H1 (cell line): ENCODE results near the gene DAGLA. TPM values are rescaled to one million over a fixed set of nuclear protein-coding genes. Genes with fewer than 3 reads are reported as not detected.

Experiments used
- CHD2 ChIP-seq: IDR thresholded peaks from 2 replicates; pipeline ENCODE4 v1.6.1; 2012; ENCODE audit warnings: low read length, improper control_type of control experiment
- EGR1 ChIP-seq: IDR thresholded peaks from 2 replicates; pipeline ENCODE4 v1.6.1; 2011; ENCODE audit warnings: low read depth, low read length, borderline replicate concordance
- FOSL1 ChIP-seq: IDR thresholded peaks from 2 replicates; pipeline ENCODE4 v1.6.1; 2011; ENCODE audit warnings: mild to moderate bottlenecking, low read depth, low read length, moderate library complexity; ENCODE audit not compliant: insufficient read depth
- GTF2F1 ChIP-seq: IDR thresholded peaks from 2 replicates; pipeline ENCODE4 v1.6.1; 2012; ENCODE audit warnings: low read depth, low read length, improper control_type of control experiment, borderline replicate concordance
- HDAC6 ChIP-seq: IDR thresholded peaks from one replicate; pipeline ENCODE4 v1.7.1; 2012; ENCODE audit warnings: low read depth, mild to moderate bottlenecking, inconsistent platforms, low read length, moderate library complexity
- KDM5A ChIP-seq: fragments of 200-600 bp; IDR thresholded peaks from 2 replicates; pipeline ENCODE4 v1.7.1; 2012; ENCODE audit warnings: mild to moderate bottlenecking, low read length, inconsistent platforms, mixed read lengths
- SIRT6 ChIP-seq: IDR thresholded peaks from one replicate; pipeline ENCODE4 v1.7.1; 2012; ENCODE audit warnings: low read length, inconsistent platforms
- TAF1 ChIP-seq: IDR thresholded peaks from 2 replicates; pipeline ENCODE4 v1.6.1; 2011; ENCODE audit warnings: mild to moderate bottlenecking, low read depth, low read length
- TCF12 ChIP-seq: IDR thresholded peaks from 2 replicates; pipeline ENCODE4 v1.6.1; 2011; ENCODE audit warnings: low read depth, mild to moderate bottlenecking, low read length
- polyA plus RNA-seq, 7 experiments: library from polyadenylated mRNA; depleted of rRNA in 3 of 7; stranded (reverse) in 5 of 7; unstranded in 2 of 7; fragments of >200 nt in 5 of 7; fragments of 200-250 nt in 2 of 7; gene quantifications; 1 replicate in 5 of 7; 2 replicates in 1 of 7; 4 replicates in 1 of 7; pipeline versions ENCODE4 v1.2.1 to v1.2.3, GENCODE V29; 2011 to 2013; ENCODE audit warnings: missing spikeins in 2 of 7, mixed read lengths in 2 of 7
- total RNA-seq: library from RNA; stranded (reverse); fragmentation: NEBNext Ultra II Directional; extraction: Animal tissue kit (Norgen Biotek cat#: 25700); gene quantifications from 2 replicates; pipeline ENCODE4 v1.2.1, GENCODE V29; 2021

The DAGLA gene
- total and polyA plus RNA-seq, 2 of the 8 experiments (the other 6 are each of a cell fraction or from before 2014, with no cell fraction given): 3.6 to 6.6 TPM

DNA sequence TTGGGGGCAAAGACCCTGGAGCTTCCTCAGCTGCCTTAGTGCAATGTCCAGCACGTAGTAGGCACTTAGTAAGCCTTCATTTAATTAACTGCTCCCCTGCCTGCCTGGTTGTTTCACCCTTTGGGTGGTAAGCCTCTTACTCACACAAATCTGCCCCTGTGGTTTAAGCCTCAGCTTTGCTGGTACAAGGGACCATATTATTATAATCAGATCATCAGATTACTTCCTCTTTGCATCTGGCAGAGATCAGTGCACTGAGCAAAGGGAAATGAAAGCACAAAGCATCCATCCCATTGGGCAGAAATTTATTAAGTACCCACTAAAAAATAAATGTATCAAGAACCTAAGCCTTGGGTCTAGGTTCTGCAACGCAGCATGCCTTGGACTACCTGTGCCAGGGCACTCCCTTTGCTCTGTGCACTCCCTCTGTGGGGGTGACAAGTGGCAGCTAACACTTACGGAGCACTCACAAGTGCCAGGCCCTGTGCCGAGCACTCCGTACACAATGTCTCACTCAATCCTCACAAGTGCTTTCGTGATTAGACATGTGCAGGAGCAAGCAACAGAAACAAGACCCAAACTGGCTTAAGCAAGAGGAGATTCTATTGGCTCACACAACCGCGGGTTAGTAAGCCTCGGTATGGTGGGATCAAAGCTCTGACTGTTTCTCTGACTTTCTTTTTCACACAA lies 34.9 kb upstream of the DAGLA start (continued):
- TF ChIP-seq FOSL1: no peak
- TF ChIP-seq CHD2: no peak
- no peak for TF ChIP-seq HDAC6
- no peak for TF ChIP-seq SIRT6
- no peak for TF ChIP-seq EGR1
- no peak for TF ChIP-seq GTF2F1
- no peak for TF ChIP-seq TCF12
- no peak for TF ChIP-seq TAF1
- TF ChIP-seq KDM5A: no peak
